PFSK-1 (cell line): ENCODE results near the gene CIAO3.

ENCODE experiments used
- POLR2AphosphoS5 ChIP-seq: IDR thresholded peaks from 2 replicates; pipeline ENCODE4 v1.6.1; 2012; ENCODE audit warnings: low read depth, mild to moderate bottlenecking, control low read depth, low read length, moderate library complexity
- REST ChIP-seq, 2 experiments: IDR thresholded peaks; 2 replicates each; pipeline versions ENCODE4 v1.6.1 to v1.8.0; 2011 to 2012; ENCODE audit warnings: low read depth in 2 of 2, low read length in 2 of 2, control low read depth in 1 of 2, inconsistent platforms in 1 of 2, mild to moderate bottlenecking in 1 of 2, moderate library complexity in 1 of 2; ENCODE audit not compliant: insufficient read depth in 1 of 2
- TAF1 ChIP-seq: IDR thresholded peaks from 2 replicates; pipeline ENCODE4 v1.6.1; 2012; ENCODE audit warnings: low read length, control low read depth, borderline replicate concordance; ENCODE audit not compliant: insufficient read depth

- TF ChIP-seq TAF1 (no peak), REST (IDR thresholded peaks at IDR 0.05; ENCODE audit: insufficient read depth in 1 of 2, low read depth in 2 of 2, low read length in 2 of 2) (no peak), POLR2AphosphoS5 (no peak)
Observed at GRCh38 chr16:784431-784830, 43.6 kb upstream of the CIAO3 start.
